ENCODE results near the gene GAL3ST1.
"Not testable (repeated sequence)": the region's sequence is repeated elsewhere in the genome, so short reads cannot be mapped to it uniquely, and the experiment has no call there.

The GAL3ST1 gene

GRCh38 chr22:30596199-30596598 lies 21.7 kb upstream of the GAL3ST1 start:
- DNase-seq: no peak

- not testable (repeated sequence) for DNase-seq
Observed at GRCh38 chr22:30592360-30592713, 17.9 kb upstream of the GAL3ST1 start.

- peak; percentile 97 for DNase-seq
Observed at GRCh38 chr22:30591588-30592359, 17.3 kb upstream of the GAL3ST1 start, which contains the start of gene PES1. PES1 (minus strand) TSS chr22:30591910; CDS start chr22:30591833, 77 bp downstream.

GRCh38 chr22:30591191-30591587 lies 16.7 kb upstream of the GAL3ST1 start:
- peak in 1 of 2 donors; percentile 9 for DNase-seq

- no peak for DNase-seq
Observed at GRCh38 chr22:30586414-30586813, 11.9 kb upstream of the GAL3ST1 start.

GRCh38 chr22:30584441-30584840 lies 10.0 kb upstream of the GAL3ST1 start:
- no peak for DNase-seq

GRCh38 chr22:30582788-30583545 lies 8.5 kb upstream of the GAL3ST1 start:
- no peak for DNase-seq

- no peak for DNase-seq
Observed at GRCh38 chr22:30582051-30582450, 7.6 kb upstream of the GAL3ST1 start.

- no peak for DNase-seq
Observed at GRCh38 chr22:30580896-30581295, 6.4 kb upstream of the GAL3ST1 start.

GRCh38 chr22:30578481-30578880 lies 4.0 kb upstream of the GAL3ST1 start:
- DNase-seq: no peak

GRCh38 chr22:30575859-30576258 lies 1.4 kb upstream of the GAL3ST1 start:
- no peak for DNase-seq

- no peak for DNase-seq
Observed at GRCh38 chr22:30574997-30575671, 669 bp upstream of the GAL3ST1 start.

GRCh38 chr22:30573594-30574094 lies 821 bp downstream of the GAL3ST1 start:
- no peak for DNase-seq

- no peak for DNase-seq
Observed at GRCh38 chr22:30572840-30573593, 1.4 kb downstream of the GAL3ST1 start.

- no peak for DNase-seq
Observed at GRCh38 chr22:30572210-30572609, 2.3 kb downstream of the GAL3ST1 start.

GRCh38 chr22:30569674-30570202 lies 4.7 kb downstream of the GAL3ST1 start:
- DNase-seq: no peak

GRCh38 chr22:30568137-30568805 lies 6.2 kb downstream of the GAL3ST1 start:
- no peak for DNase-seq

GRCh38 chr22:30567277-30567676 lies 7.2 kb downstream of the GAL3ST1 start:
- not testable (repeated sequence) for DNase-seq

GRCh38 chr22:30566125-30566524 lies 8.3 kb downstream of the GAL3ST1 start:
- no peak for DNase-seq

- no peak for DNase-seq
Observed at GRCh38 chr22:30565341-30565740, 9.1 kb downstream of the GAL3ST1 start.

GRCh38 chr22:30564761-30565119 lies 9.7 kb downstream of the GAL3ST1 start:
- no peak for DNase-seq
